Testis (tissue), 2 donors: ENCODE measurements around the gene SCRN1.

Experiments
- POLR2A ChIP-seq: fragments of 450-650 bp; IDR thresholded peaks from one replicate; pipeline ENCODE4 v1.6.1; 2017; ENCODE audit warnings: antibody characterized with exemption, mild to moderate bottlenecking, moderate library complexity
- TF ChIP-seq, protein P1 (sequence below), 3 experiments: fragments of 450-650 bp in 2 of 3; fragments of 200-600 bp in 1 of 3; sonication (generic) in 1 of 3; IDR thresholded peaks; one replicate each; pipeline ENCODE4 v1.5.1; 2016 to 2019; ENCODE audit warnings: antibody characterized with exemption in 3 of 3, mild to moderate bottlenecking in 2 of 3, moderate library complexity in 1 of 3

DNA sequence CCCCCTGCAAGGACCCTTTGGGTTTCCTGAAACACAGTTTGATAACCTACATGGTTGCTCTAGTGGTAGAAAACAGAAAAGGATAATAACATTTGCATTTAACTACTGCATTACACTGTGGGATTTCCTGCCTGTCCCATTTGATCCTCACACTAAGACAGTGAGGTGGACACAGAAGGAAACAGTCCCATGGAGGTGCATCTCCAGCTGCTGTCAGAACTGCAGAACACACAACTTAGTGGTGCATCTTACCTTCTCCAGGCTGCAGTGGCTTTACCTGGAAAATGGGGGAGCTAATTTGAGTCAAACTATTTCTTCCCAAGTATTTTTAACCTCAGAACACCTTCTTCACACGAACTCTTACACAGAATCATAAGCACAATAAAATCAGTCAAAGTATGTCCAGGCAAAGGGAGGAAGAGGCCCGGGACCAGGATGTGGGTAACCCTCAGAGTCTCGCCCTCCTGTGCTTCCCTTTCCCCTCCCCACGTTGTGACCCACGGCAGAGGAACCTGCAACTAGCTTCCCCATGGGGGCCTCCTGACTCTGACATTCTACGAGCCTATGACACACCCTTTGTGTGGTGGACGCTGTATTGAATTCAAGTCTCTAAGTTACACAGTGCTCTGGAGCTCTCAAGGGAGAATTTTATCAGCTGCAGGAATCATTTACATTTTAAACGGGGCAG is 33.7 kb downstream of the SCRN1 start:
- TF ChIP-seq, protein P1, sequence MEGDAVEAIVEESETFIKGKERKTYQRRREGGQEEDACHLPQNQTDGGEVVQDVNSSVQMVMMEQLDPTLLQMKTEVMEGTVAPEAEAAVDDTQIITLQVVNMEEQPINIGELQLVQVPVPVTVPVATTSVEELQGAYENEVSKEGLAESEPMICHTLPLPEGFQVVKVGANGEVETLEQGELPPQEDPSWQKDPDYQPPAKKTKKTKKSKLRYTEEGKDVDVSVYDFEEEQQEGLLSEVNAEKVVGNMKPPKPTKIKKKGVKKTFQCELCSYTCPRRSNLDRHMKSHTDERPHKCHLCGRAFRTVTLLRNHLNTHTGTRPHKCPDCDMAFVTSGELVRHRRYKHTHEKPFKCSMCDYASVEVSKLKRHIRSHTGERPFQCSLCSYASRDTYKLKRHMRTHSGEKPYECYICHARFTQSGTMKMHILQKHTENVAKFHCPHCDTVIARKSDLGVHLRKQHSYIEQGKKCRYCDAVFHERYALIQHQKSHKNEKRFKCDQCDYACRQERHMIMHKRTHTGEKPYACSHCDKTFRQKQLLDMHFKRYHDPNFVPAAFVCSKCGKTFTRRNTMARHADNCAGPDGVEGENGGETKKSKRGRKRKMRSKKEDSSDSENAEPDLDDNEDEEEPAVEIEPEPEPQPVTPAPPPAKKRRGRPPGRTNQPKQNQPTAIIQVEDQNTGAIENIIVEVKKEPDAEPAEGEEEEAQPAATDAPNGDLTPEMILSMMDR (IDR thresholded peaks at IDR 0.05), result no peak
- no peak for TF ChIP-seq POLR2A
